Kidney (tissue), 14 donors: ENCODE measurements around the gene ACSM4. TPM values are rescaled to one million over a fixed set of nuclear protein-coding genes. Genes with fewer than 3 reads are reported as not detected.

Experiments
- DNase-seq, 5 donors: peaks; one replicate each; pipeline ENCODE4 v3.0.0-alpha.2; 2013 to 2020
- FAIRE-seq: peaks from 2 replicates; lab custom pipeline; 2012; peaks lifted over from hg19 to GRCh38; lab: Jason Lieb, UNC
- H3K27ac ChIP-seq, 2 donors: one replicate each; pipeline ENCODE4 v1.7.0; 2013; ENCODE audit warnings: low read depth in 2 of 2, low read length in 2 of 2, inconsistent platforms in 1 of 2
- H3K27me3 ChIP-seq: one replicate; pipeline ENCODE4 v1.7.1; 2013; ENCODE audit warnings: low read length, inconsistent platforms; ENCODE audit not compliant: control insufficient read depth, insufficient read depth
- H3K36me3 ChIP-seq, 3 donors: one replicate each; pipeline versions ENCODE4 v1.7.0 to v1.7.1; 2013; ENCODE audit warnings: low read length in 3 of 3, control low read depth in 1 of 3, inconsistent platforms in 1 of 3; ENCODE audit not compliant: insufficient read depth in 3 of 3, control insufficient read depth in 2 of 3
- H3K4me1 ChIP-seq, 3 donors: one replicate each; pipeline versions ENCODE4 v1.7.0 to v1.7.1; 2013; ENCODE audit warnings: low read length in 3 of 3, inconsistent platforms in 1 of 3, low read depth in 1 of 3; ENCODE audit not compliant: control insufficient read depth in 2 of 3, insufficient read depth in 2 of 3
- H3K4me3 ChIP-seq, 3 donors: one replicate each; pipeline versions ENCODE4 v1.7.0 to v1.8.1; 2013; ENCODE audit warnings: low read length in 3 of 3, control low read depth in 1 of 3, inconsistent platforms in 1 of 3
- H3K9ac ChIP-seq, 3 donors: one replicate each; pipeline versions ENCODE4 v1.7.0 to v1.7.1; 2013; ENCODE audit warnings: low read length in 3 of 3, control low read depth in 1 of 3, inconsistent platforms in 1 of 3
- H3K9me3 ChIP-seq, 3 donors: one replicate each; pipeline versions ENCODE4 v1.7.0 to v1.7.1; 2013; ENCODE audit warnings: low read length in 3 of 3, control low read depth in 1 of 3, inconsistent platforms in 1 of 3; ENCODE audit not compliant: control insufficient read depth in 2 of 3, insufficient read depth in 1 of 3
- CTCF ChIP-seq: IDR thresholded peaks from 3 replicates; pipeline ENCODE4 v1.5.1; 2012; ENCODE audit warnings: mild to moderate bottlenecking, moderate library complexity, borderline replicate concordance; ENCODE audit not compliant: insufficient read depth; ENCODE audit errors: extremely low read depth
- intact Hi-C: fragments of 100-400 bp; cut with DNase I; formaldehyde crosslinking; loops from one replicate; pipeline ENCODE4 v1.11.1; 2022
- polyA plus RNA-seq: library from polyadenylated mRNA; stranded (reverse); fragments of 350-450 nt; fragmentation: Illumina TruSeq; extraction: RNeasy Lipid Tissue Mini Kit (QIAGEN cat#74804); gene quantifications from one replicate; pipeline ENCODE4 v1.2.3, GENCODE V29; 2014; ENCODE audit warnings: low read depth, low replicate concordance; ENCODE audit not compliant: insufficient read depth
- total RNA-seq: library from RNA; stranded (reverse); fragmentation: NEBNext Ultra II Directional; extraction: Animal tissue kit (Norgen Biotek cat#: 25700); gene quantifications from one replicate; pipeline ENCODE4 v1.2.1, GENCODE V29; 2021
- donor health status: control.
- donor health status: control.
- donor health status: control.
- donor health status: control.
- donor health status: control.
- donor health status: DM: yes; HTN: yes; CAD: no.
- donor health status: Normal renal cell carcinoma (clear cell type).

The ACSM4 gene
- total and polyA plus RNA-seq, 2 donors from 2014 or later = not detected

DNA sequence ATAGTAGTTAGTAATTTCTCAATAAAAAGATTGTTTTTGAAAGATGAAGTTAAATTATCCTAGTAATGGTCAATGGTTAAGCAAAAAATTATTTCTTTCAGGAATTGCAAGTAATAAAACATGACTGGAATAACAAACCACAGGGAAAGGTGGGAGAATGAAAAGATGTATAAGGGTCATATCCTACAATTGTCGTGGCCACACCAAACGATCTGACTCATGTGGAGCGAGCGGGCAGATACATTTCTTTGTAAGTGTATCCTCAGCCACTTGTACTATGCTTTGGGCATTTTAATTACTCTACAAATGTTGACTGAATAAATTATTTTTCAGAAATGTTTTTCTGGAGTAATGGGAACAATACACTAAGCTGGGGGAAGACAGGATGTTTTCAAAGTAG lies 45.5 kb downstream of the ACSM4 start:
- Histone ChIP-seq H3K9ac (no peak overlapping the region), H3K9me3 (peaks cover 0 to 4% (median 0%) of the 10 kb centered on the region in 3 donors), H3K27ac (no peak overlapping the region), H3K4me3 (no peak overlapping the region), H3K4me1 (no peaks in the 10 kb centered on the region), H3K27me3 (no peaks in the 10 kb centered on the region), H3K36me3 (no peaks in the 10 kb centered on the region)
- FAIRE-seq (no peak), DNase-seq (no peak)
- intact Hi-C loops = no loop called here
- TF ChIP-seq CTCF = no peak

- Histone ChIP-seq H3K9me3 (no peaks in the 10 kb centered on the region), H3K9ac (no peak overlapping the region), H3K36me3 (no peaks in the 10 kb centered on the region), H3K4me3 (no peak overlapping the region), H3K27ac (no peak overlapping the region), H3K4me1 (no peaks in the 10 kb centered on the region), H3K27me3 (no peaks in the 10 kb centered on the region)
- DNase-seq = no peak
- no peak for TF ChIP-seq CTCF
- intact Hi-C loops = no loop called here
- FAIRE-seq = no peak
These were observed 47.3 kb downstream of the ACSM4 start for GRCh38 chr12:7351177-7351576.

DNA sequence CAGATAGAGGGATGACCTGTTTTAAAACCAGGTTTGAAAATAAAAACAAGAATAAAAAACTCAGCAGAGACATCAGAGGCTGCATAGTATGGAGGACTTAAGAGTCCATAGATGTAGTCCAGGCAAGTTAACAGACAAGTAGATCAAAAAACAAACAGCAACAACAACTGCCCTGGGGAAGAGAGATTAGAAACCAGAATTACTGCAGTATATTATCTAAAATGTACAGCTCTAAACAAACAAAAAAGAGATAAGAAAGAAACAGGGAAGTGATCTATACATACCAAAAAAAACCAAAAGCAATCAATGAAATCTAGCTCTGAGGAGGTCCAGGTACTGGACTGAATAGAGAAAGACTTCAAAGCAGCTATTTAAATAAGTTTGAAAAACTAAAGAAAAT lies 48.8 kb downstream of the ACSM4 start:
- Histone ChIP-seq H3K27me3 (no peaks in the 10 kb centered on the region), H3K9me3 (no peaks in the 10 kb centered on the region), H3K4me3 (no peak overlapping the region), H3K9ac (no peak overlapping the region), H3K27ac (no peak overlapping the region), H3K4me1 (no peaks in the 10 kb centered on the region), H3K36me3 (no peaks in the 10 kb centered on the region)
- TF ChIP-seq CTCF = no peak
- no peak for DNase-seq
- FAIRE-seq = no peak
- intact Hi-C loops = no loop called here

- no peak overlapping the region for H3K4me3 ChIP-seq
- DNase-seq = no peak
- H3K36me3 ChIP-seq = no peaks in the 10 kb centered on the region
- H3K27ac ChIP-seq = no peak overlapping the region
- no peak overlapping the region for H3K9ac ChIP-seq
- H3K4me1 ChIP-seq = no peaks in the 10 kb centered on the region
- no peak for FAIRE-seq
- no peaks in the 10 kb centered on the region for H3K9me3 ChIP-seq
- intact Hi-C loops = no loop called here
- TF ChIP-seq CTCF = no peak
- no peaks in the 10 kb centered on the region for H3K27me3 ChIP-seq
These were observed 50.7 kb downstream of the ACSM4 start for GRCh38 chr12:7354529-7354928.
